NB4 (cell line): ENCODE data around the gene TTPAL.

Experiments
- DNase-seq: peaks from one replicate; pipeline ENCODE4 v3.0.0; 2010; ENCODE audit warnings: low read depth
- H3K4me3 ChIP-seq: one replicate; pipeline ENCODE4 v1.5.1; 2011; ENCODE audit warnings: mild to moderate bottlenecking, low read depth, low read length, moderate library complexity
- CTCF ChIP-seq: IDR thresholded peaks from one replicate; pipeline ENCODE4 v1.5.1; 2012; ENCODE audit warnings: low read depth, low read length
- MAX ChIP-seq: IDR thresholded peaks from 2 replicates; pipeline ENCODE4 v1.6.1; 2011; ENCODE audit warnings: low read depth, low read length
- MYC ChIP-seq: IDR thresholded peaks from 2 replicates; pipeline ENCODE4 v1.6.1; 2011; ENCODE audit warnings: low read depth, low read length
- POLR2A ChIP-seq: IDR thresholded peaks from 2 replicates; pipeline ENCODE4 v1.6.1; 2011; ENCODE audit warnings: mild to moderate bottlenecking; ENCODE audit not compliant: insufficient read length; ENCODE audit errors: extremely low read depth

The TTPAL gene

GRCh38 chr20:44495802-44496481 lies 20.3 kb downstream of the TTPAL start:
- TF ChIP-seq MAX (no peak), POLR2A (no peak), CTCF (no peak), MYC (no peak)
- DNase-seq, result peak; percentile 59

GRCh38 chr20:44496976-44497375 lies 21.3 kb downstream of the TTPAL start:
- H3K4me3 ChIP-seq, result no peak overlapping the region
- TF ChIP-seq POLR2A, result no peak
- no peak for TF ChIP-seq MYC
- TF ChIP-seq CTCF, result no peak
- no peak for TF ChIP-seq MAX
- no peak for DNase-seq

More at GRCh38 chr20:44495802-44496481, 20.3 kb downstream of the TTPAL start:
- H3K4me3 ChIP-seq, result no peak overlapping the region

- no peak for DNase-seq
- no peak overlapping the region for H3K4me3 ChIP-seq
- no peak for TF ChIP-seq MAX
- TF ChIP-seq MYC, result no peak
- no peak for TF ChIP-seq CTCF
- no peak for TF ChIP-seq POLR2A
Measured at GRCh38 chr20:44497761-44498160, 22.1 kb downstream of the TTPAL start.

- DNase-seq, result no peak
- TF ChIP-seq MAX, result no peak
- no peak for TF ChIP-seq CTCF
- TF ChIP-seq POLR2A, result no peak
- no peak for TF ChIP-seq MYC
- no peak overlapping the region for H3K4me3 ChIP-seq
Measured at GRCh38 chr20:44500221-44500620, 24.5 kb downstream of the TTPAL start.

GRCh38 chr20:44501448-44501847 lies 25.8 kb downstream of the TTPAL start:
- no peak for DNase-seq
- TF ChIP-seq CTCF (no peak), MAX (no peak), MYC (no peak), POLR2A (no peak)
- H3K4me3 ChIP-seq, result no peak overlapping the region

GRCh38 chr20:44502968-44503367 lies 27.3 kb downstream of the TTPAL start:
- DNase-seq, result no peak
- H3K4me3 ChIP-seq, result no peak overlapping the region
- TF ChIP-seq MAX (no peak), CTCF (no peak), MYC (no peak), POLR2A (no peak)
